RWPE1 (cell line): Measurements from ENCODE around the gene IQGAP2.

Experiments used
- CTCF ChIA-PET: fragments of 350-600 bp; sonication (Branson Sonifier 250); formaldehyde crosslinking; extraction: SDS; loops from one replicate; lab custom pipeline; 2021; lab: Yijun Ruan, JAX
- POLR2A ChIA-PET: fragments of 400-600 bp; formaldehyde crosslinking; extraction: SDS; loops from one replicate; lab custom pipeline; 2020; ENCODE audit warnings: antibody characterized with exemption; ENCODE audit not compliant: low non-redundant PET; lab: Yijun Ruan, JAX
- DNase-seq: peaks from one replicate; pipeline ENCODE4 v3.0.0; 2012; ENCODE audit warnings: low spot score
- H3K27ac ChIP-seq: fragments of 450-650 bp; 2 replicates; pipeline ENCODE4 v1.5.1; 2017
- TF ChIP-seq, protein P1 (sequence below): fragments of 450-650 bp; conservative IDR thresholded peaks from 2 replicates; pipeline ENCODE4 v1.5.1; 2017; ENCODE audit warnings: low read depth, mild to moderate bottlenecking

IQGAP2 gene

DNA sequence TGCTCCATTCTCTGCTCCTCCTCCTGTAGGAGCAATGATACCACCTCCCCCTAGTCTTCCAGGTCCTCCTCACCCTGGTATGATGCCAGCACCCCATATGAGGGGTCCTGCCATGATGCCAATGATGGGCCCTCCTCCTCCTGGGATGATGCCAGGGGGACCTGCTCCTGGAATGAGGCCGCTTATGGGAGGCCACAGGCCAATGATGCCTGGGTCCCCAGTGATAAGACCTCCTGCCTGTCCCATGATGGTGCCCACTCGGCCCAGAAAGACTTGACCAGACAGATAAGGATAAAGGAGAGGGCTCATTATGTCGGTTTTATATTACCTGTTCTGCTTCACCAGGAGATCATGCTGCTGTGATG, 26.2 kb upstream of the IQGAP2 start:
- ChIA-PET CTCF (no interaction called here), POLR2A (no interaction called here)
- TF ChIP-seq, protein P1, sequence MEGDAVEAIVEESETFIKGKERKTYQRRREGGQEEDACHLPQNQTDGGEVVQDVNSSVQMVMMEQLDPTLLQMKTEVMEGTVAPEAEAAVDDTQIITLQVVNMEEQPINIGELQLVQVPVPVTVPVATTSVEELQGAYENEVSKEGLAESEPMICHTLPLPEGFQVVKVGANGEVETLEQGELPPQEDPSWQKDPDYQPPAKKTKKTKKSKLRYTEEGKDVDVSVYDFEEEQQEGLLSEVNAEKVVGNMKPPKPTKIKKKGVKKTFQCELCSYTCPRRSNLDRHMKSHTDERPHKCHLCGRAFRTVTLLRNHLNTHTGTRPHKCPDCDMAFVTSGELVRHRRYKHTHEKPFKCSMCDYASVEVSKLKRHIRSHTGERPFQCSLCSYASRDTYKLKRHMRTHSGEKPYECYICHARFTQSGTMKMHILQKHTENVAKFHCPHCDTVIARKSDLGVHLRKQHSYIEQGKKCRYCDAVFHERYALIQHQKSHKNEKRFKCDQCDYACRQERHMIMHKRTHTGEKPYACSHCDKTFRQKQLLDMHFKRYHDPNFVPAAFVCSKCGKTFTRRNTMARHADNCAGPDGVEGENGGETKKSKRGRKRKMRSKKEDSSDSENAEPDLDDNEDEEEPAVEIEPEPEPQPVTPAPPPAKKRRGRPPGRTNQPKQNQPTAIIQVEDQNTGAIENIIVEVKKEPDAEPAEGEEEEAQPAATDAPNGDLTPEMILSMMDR: no peak
- DNase-seq: no peak
- H3K27ac ChIP-seq: no peak overlapping the region

DNA sequence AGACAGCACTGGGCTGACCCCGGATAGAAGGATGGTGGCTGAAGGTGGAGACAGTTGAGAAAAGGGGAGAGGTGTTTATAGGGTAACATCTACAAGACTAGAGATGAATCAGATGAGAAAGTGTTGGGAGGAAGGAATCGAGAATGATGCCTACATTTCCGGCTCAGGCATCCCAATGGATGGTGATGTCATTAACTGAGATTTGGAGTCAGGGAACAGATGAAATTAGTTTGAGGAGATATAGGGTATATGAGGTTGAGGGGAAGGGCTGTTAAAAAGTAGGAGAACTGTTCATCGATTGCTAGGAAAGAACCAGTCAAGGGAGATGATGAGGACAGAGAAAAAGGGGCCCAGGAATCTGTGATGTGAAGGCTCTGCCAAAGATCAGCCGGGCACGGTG, 24.7 kb upstream of the IQGAP2 start:
- ChIA-PET CTCF (no interaction called here), POLR2A (no interaction called here)
- H3K27ac ChIP-seq: no peak overlapping the region
- no peak for DNase-seq
- TF ChIP-seq, protein P1: no peak

DNA sequence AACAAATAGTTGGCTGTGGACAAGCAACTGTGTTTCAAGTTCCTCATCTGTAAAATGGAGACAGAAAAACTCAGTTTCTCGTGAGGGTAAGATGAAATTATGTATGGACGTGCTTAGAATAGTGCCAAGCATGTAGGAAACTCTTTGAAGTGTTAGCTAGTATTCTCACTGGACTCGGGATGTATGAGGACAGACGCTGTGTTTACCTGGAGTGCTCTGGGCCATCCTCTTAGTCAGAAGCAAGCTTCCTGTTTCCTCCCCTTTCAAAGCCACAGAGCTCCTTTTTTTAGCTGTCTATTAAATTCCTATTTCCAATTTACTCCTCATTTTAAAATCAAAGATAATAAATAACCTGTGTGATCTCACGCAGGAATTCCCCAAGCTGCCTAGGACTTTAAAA, 23.8 kb upstream of the IQGAP2 start:
- CTCF ChIA-PET: no interaction called here
- POLR2A ChIA-PET: no interaction called here
- TF ChIP-seq, protein P1: no peak

DNA sequence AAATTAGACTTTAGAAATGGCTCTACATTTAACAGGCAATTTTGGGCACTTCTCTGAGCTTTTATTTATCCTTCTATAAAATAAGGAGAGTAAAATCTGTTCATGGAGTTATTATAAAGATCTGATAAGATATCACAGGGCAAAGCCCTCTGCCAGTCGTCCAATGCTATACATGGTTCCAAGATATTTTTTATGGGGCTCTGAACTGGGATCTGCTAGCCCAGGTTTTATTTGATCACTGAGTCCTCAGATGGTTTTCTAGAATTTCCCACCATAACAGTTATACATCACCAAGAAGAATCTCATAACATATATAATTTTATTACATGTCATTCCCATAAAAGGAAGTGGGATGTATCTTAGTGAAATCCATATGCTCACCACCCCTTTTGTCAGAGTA, 23.2 kb upstream of the IQGAP2 start:
- H3K27ac ChIP-seq: no peak overlapping the region
- CTCF ChIA-PET: no interaction called here
- TF ChIP-seq, protein P1: no peak
- POLR2A ChIA-PET: no interaction called here
- no peak for DNase-seq

More for the DNA sequence above, 23.8 kb upstream of the IQGAP2 start:
- no peak for DNase-seq
- no peak overlapping the region for H3K27ac ChIP-seq

DNA sequence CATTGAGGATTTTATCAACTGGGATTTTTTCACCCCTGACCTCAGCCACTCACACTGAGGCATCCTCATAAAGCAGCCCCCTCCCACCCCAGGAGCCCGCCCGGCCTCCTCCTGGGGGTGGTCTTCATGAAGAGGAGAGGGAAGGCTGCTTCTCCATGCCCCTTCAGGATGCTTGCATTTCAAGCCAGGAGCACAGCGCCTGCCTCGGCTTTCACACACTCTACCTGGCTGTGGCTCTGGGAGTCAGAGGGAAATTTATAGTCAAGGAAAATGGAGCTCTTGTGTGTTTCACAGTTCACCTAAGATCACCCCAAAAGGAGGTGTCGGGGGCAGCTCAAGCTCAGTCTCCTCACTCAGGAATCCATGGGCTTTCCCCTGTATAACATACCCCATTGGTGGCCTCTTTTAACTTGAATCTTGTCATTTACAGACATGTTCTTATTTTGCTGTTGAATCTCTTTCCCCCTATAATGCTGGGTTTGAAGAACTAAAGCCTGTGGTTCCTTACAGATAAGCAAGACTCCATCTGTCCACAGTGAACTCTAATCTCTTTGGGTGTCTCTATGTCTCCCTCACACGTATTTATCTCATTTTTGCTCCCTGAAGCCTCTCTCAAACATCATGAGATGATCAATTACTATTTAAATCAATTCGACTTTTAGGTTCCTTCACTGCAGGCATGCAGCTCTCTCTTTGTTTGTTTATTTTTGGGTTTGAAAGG, 22.6 kb upstream of the IQGAP2 start:
- no peak overlapping the region for H3K27ac ChIP-seq
- TF ChIP-seq, protein P1: no peak
- CTCF ChIA-PET: no interaction called here
- POLR2A ChIA-PET: no interaction called here
- DNase-seq: no peak

DNA sequence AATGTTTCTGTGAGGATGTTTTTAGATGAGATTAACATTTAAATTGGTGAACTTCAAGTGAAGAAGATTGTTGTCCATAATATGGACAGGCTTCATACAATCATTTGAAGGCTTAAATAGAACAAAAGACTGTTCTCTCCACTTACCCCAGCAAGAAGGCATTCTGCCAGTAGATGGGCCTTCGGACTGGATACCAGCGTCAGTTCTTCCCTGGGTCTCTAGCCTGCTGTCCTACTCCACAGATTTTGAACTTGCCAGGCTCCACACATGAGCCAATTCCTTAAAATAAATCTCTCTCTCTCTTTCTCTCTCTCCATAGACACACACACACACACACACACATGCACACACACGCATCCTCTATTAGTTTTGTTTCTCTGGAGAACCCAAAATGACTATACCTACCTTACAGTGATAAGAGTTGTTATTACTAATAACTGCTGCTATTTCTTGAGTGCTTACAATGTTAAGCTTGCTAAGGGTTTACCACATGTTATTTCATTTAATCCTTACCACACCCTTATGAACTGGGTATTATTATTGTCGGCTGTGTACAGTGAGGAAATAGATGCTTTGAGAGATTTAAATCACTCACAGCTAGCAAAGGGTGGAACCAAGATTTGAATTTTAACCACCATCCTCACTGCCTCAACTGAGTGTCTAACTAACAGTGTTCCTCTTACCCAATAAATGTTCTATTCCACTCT, 19.8 kb upstream of the IQGAP2 start:
- no peak overlapping the region for H3K27ac ChIP-seq
- POLR2A ChIA-PET: no interaction called here
- CTCF ChIA-PET: interaction anchor here (0.6 to 0.7 kb wide), 2 partner anchors 9 to 68 kb away, joined by 3 read pairs; no protein-coding TSS in a partner anchor
- TF ChIP-seq, protein P1: no peak
- DNase-seq: no peak
